Ramos (cell line): ENCODE measurements around the gene SCAMP4.

Experiments
- in situ Hi-C: fragments of 300-500 bp; cut with MboI; formaldehyde crosslinking; loops from one replicate; pipeline ENCODE4 v1.14.3; 2022; ENCODE audit warnings: low sequenced_read_pairs; ENCODE audit not compliant: unreplicated experiment

Gene SCAMP4

GRCh38 chr19:1911098-1911497 lies 5.9 kb downstream of the SCAMP4 start:
- in situ Hi-C loops: no loop called here

- in situ Hi-C loops: no loop called here
Observed at GRCh38 chr19:1911995-1912394, 6.8 kb downstream of the SCAMP4 start.

- in situ Hi-C loops: no loop called here
Observed at GRCh38 chr19:1912760-1913505, 7.7 kb downstream of the SCAMP4 start.

- in situ Hi-C loops: no loop called here
Observed at GRCh38 chr19:1913781-1914577, 8.8 kb downstream of the SCAMP4 start.

- in situ Hi-C loops: no loop called here
Observed at GRCh38 chr19:1914826-1915341, 9.7 kb downstream of the SCAMP4 start.

GRCh38 chr19:1917146-1917545 lies 11.9 kb downstream of the SCAMP4 start:
- in situ Hi-C loops: no loop called here

GRCh38 chr19:1917926-1918325 lies 12.7 kb downstream of the SCAMP4 start:
- in situ Hi-C loops: no loop called here

- in situ Hi-C loops: no loop called here
Observed at GRCh38 chr19:1918975-1919374, 13.8 kb downstream of the SCAMP4 start.

- in situ Hi-C loops: no loop called here
Observed at GRCh38 chr19:1920644-1921043, 15.4 kb downstream of the SCAMP4 start.

- in situ Hi-C loops: no loop called here
Observed at GRCh38 chr19:1921326-1921725, 16.1 kb downstream of the SCAMP4 start.

GRCh38 chr19:1921825-1922224 lies 16.6 kb downstream of the SCAMP4 start:
- in situ Hi-C loops: no loop called here

GRCh38 chr19:1922803-1923202 lies 17.6 kb downstream of the SCAMP4 start:
- in situ Hi-C loops: no loop called here

GRCh38 chr19:1923319-1923718 lies 18.1 kb downstream of the SCAMP4 start:
- in situ Hi-C loops: no loop called here

- in situ Hi-C loops: no loop called here
Observed at GRCh38 chr19:1924320-1924961, 19.2 kb downstream of the SCAMP4 start.

- in situ Hi-C loops: no loop called here
Observed at GRCh38 chr19:1925544-1925943, 20.3 kb downstream of the SCAMP4 start.

GRCh38 chr19:1929021-1929742 lies 24.0 kb downstream of the SCAMP4 start:
- in situ Hi-C loops: no loop called here

GRCh38 chr19:1931445-1931844 lies 26.2 kb downstream of the SCAMP4 start:
- in situ Hi-C loops: no loop called here

GRCh38 chr19:1932395-1932794 lies 27.2 kb downstream of the SCAMP4 start:
- in situ Hi-C loops: no loop called here

GRCh38 chr19:1933244-1933643 lies 28.0 kb downstream of the SCAMP4 start:
- in situ Hi-C loops: no loop called here

- in situ Hi-C loops: no loop called here
Observed at GRCh38 chr19:1933942-1934341, 28.7 kb downstream of the SCAMP4 start.
